Stimulated activated CD4-positive, alpha-beta T cell treated with anti-CD3 and anti-CD28 coated beads, Interleukin-4, amount 100 ng/mL, for 24 hours (primary cell): ENCODE measurements around the gene C9orf40.

ENCODE experiments used
- DNase-seq: peaks from one replicate; pipeline ENCODE4 v3.0.0-alpha.2; 2020

The C9orf40 gene

DNA sequence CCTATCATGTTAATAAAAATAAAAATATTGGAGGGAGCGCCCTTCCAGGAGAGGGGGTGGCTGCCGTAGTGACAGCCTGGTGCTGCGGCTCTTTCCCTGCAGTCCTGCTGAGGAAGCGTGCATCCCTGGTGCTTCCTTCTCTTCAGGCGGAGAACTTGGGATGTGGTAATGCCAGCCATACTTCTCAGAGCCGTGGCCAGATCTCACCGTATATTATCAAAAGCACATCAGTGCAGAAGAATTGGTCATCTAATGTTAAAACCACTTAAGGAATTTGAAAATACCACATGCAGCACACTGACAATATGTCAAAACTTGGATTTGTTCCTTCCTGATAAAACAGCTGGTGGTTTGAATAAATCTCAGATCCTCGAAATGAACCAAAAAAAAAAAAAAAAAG, 17.7 kb downstream of the C9orf40 start:
- DNase-seq: no peak

DNA sequence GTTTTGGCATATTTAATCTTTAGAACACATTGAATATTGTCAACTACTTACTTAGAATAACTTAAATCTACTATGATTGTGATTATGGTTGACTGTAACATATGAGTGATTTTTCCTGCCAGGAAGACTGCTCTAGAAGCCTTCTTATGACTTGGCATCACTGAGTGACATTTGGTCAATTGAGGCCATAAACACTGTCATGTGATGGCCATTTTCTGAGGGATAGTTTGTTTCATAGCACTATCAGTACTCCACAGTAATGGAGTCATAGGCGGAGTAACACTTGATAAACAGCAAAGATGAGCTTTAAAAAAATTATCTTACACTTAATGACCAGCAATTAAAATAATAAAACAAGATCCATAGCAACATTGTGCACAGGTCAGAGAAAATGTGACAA, 31.0 kb downstream of the C9orf40 start:
- no peak for DNase-seq

DNA sequence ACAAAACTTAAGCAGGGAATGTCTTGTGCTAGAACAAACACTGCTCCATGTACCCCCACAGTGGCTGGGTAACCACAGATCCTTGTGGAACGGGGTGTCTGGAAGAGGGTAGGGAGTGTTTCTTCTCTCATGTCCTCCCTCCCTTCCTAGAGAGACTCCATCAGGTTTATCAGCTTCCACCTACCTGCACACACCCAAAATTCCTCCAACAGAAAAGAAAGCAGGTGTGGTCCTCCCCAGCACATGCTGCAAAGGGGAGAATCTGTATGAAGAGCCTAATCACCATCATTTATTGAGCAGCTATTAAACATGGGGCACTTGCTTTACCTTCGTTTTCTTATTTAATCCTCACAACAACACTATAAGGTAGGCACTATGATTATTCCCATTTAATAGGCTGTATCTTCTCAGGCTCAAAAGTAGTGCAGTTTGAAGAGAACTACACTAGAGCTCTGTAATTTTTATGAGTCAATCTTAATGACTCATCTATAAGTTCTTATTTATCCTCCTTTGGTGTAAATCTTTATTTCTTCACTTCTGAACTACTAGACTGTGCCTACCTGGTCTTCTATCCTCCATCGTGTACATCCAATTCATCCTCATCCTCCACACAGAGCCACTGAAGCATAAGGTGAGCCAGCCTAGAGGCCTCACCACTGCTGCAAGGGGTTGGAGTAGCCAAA, 31.6 kb downstream of the C9orf40 start:
- DNase-seq: no peak

DNA sequence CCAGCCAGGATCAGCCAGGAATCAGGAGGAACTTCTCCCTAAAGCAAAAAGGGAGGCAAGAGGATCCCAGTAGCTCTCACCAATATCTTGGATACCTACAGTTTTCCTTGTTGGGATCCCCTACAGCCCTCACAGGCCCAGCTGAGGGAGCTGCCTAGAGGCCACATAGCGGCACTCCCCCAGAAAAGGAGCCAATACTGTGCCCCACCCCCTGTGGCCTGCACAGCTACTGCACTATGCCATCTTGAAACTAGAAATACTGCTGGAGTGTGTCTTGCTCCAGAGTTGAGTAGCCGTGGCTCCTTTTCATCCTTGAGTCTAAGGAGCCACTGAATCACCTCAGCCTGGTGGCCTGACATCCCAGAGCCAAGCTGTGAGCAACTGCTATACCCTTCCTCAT, 42.7 kb downstream of the C9orf40 start:
- DNase-seq: no peak

DNA sequence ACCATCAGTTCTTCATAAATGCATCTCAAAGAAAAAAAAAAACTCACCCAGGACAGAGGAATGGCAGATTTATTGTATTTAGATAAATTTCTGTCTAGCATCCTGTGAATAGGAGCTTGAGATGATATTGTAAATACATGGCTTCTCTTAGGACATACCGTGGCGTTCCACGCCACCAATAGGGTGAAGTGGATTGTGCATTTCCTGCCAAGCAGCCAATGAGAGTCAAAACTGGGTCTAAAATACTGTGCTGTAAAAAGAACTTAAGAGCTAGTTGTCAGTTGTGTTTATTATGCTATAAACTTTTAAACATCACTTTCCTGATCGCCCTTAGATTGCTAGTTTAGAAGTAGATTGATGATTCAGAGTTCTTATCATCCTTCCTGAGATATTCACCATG, 44.0 kb downstream of the C9orf40 start:
- DNase-seq: no peak

DNA sequence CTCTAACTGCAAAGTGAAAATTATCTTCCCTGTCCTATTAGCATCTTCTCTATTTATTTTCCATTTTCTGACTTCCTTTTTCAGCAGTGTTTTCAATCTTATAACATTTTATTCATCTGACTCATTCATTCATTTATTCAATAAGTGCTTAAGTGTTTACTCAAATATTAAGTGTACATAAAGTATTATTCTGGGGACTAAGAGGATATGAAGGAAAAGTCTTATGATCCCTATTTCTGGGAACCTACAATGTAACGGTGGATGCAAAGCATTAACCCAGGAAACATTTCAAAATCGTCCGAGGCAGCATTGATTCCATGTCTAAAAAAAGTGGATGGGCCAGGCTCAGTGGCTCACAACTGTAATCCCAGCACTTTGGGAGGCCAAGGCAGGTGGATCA, 45.6 kb downstream of the C9orf40 start:
- no peak for DNase-seq

DNA sequence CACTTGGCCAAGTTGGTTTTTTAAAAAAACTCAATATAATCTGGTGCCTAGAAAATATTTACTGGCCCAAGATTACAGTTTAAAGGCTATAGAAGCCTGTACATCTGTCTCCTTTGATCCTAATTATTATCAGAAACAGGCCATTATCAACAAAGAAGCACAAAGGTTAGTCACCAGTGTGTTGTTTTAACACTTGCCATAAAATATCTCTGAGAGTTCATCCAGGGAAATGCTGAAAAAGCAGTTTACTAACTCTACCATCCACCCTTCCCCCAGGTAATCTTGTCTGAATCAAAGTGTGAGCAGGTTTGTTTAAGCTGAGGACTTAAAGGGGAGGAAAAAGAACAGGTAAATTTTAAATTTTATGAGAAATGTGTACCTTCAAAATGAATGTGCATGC, 51.7 kb downstream of the C9orf40 start:
- DNase-seq: no peak
